PC-9 (cell line): ENCODE results near the gene PAF1. TPM values are rescaled to one million over a fixed set of nuclear protein-coding genes. Genes with fewer than 3 reads are reported as not detected.
A peak's percentile ranks its signal among the peaks of the same experiment; 100 is the strongest.

Experiments
- Bru-seq: library from RNA; stranded (reverse); fragments of 400-500 nt; gene quantifications from one replicate; lab custom pipeline; 2021; lab: Mats Ljungman, UMichigan
- BruChase-seq, 2 experiments: library from RNA; stranded (reverse); fragments of 400-500 nt; gene quantifications; one replicate each; lab custom pipeline; 2021; lab: Mats Ljungman, UMichigan
- BruUV-seq: library from RNA; stranded (reverse); fragments of 400-500 nt; replicated peaks from 2 replicates; lab custom pipeline; 2021; lab: Mats Ljungman, UMichigan
- CTCF ChIA-PET: fragments of 300-600 bp; sonication (Branson Sonifier 250); formaldehyde crosslinking; loops from one replicate; lab custom pipeline; 2022; ENCODE audit warnings: antibody characterized with exemption; lab: Charles Lee
- POLR2A ChIA-PET: fragments of 300-600 bp; sonication (Branson Sonifier 250); formaldehyde crosslinking; loops from one replicate; lab custom pipeline; 2022; ENCODE audit warnings: antibody characterized with exemption; ENCODE audit not compliant: unreplicated experiment; lab: Charles Lee
- DNase-seq, 2 experiments: peaks; one replicate each; pipeline versions ENCODE4 v3.0.0 to v3.0.0-alpha.2; 2015 to 2022; ENCODE audit warnings: mixed read lengths in 1 of 2
- H2AFZ ChIP-seq: fragments of 200-600 bp; sonication (generic); 2 replicates; pipeline ENCODE4 v1.8.1; 2017; ENCODE audit warnings: antibody characterized with exemption
- H3F3A ChIP-seq: fragments of 200-600 bp; sonication (generic); 2 replicates; pipeline ENCODE4 v1.8.1; 2017; ENCODE audit warnings: antibody characterized with exemption, mild to moderate bottlenecking, low read depth; ENCODE audit not compliant: insufficient read depth
- H3K27ac ChIP-seq: fragments of 200-600 bp; sonication (generic); 2 replicates; pipeline ENCODE4 v1.6.1; 2016; ENCODE audit warnings: mixed run types
- H3K27me3 ChIP-seq: fragments of 200-600 bp; sonication (generic); 2 replicates; pipeline ENCODE4 v1.6.1; 2016; ENCODE audit warnings: low read depth, mixed run types; ENCODE audit not compliant: insufficient read depth
- H3K36me3 ChIP-seq: fragments of 200-600 bp; sonication (generic); 2 replicates; pipeline ENCODE4 v1.6.1; 2016; ENCODE audit warnings: low read depth, mixed run types
- H3K4me1 ChIP-seq: fragments of 200-600 bp; sonication (generic); replicated peaks from 2 replicates; pipeline ENCODE4 v1.6.1; 2016; ENCODE audit warnings: mixed run types; ENCODE audit not compliant: insufficient read depth
- H3K4me2 ChIP-seq: fragments of 200-600 bp; sonication (generic); 2 replicates; pipeline ENCODE4 v1.6.1; 2017; ENCODE audit warnings: mixed run types
- H3K4me3 ChIP-seq: fragments of 200-600 bp; sonication (generic); 2 replicates; pipeline ENCODE4 v1.6.1; 2016; ENCODE audit warnings: mixed run types
- H3K79me2 ChIP-seq: fragments of 200-600 bp; sonication (generic); 2 replicates; pipeline ENCODE4 v1.6.1; 2017; ENCODE audit warnings: low read depth, mixed run types
- H3K9me2 ChIP-seq: fragments of 200-600 bp; sonication (generic); 2 replicates; pipeline ENCODE4 v1.8.1; 2017; ENCODE audit warnings: mild to moderate bottlenecking; ENCODE audit not compliant: insufficient read depth
- H3K9me3 ChIP-seq: fragments of 200-600 bp; sonication (generic); 2 replicates; pipeline ENCODE4 v1.8.1; 2016; ENCODE audit warnings: low read depth; ENCODE audit not compliant: insufficient read depth
- H4K20me1 ChIP-seq: fragments of 200-600 bp; sonication (generic); 2 replicates; pipeline ENCODE4 v1.8.1; 2017; ENCODE audit not compliant: insufficient read depth
- EZH2 ChIP-seq: fragments of 200-600 bp; sonication (generic); IDR thresholded peaks from 2 replicates; pipeline ENCODE4 v1.8.0; 2017; ENCODE audit warnings: antibody characterized with exemption, low read depth
- intact Hi-C: fragments of 100-400 bp; cut with micrococcal nuclease; formaldehyde crosslinking; loops from one replicate; pipeline ENCODE4 v1.10.0; 2022; ENCODE audit not compliant: unreplicated experiment
- long read RNA-seq: library from polyadenylated mRNA; stranded (forward); transcript quantifications from one replicate; pipeline ENCODE4 v2.0.0, GENCODE V29; 2022
- total RNA-seq: library from RNA; stranded (reverse); gene quantifications from 2 replicates; pipeline ENCODE4 v1.2.3, GENCODE V29; 2021
- TF ChIP-seq, protein P1 (sequence below): fragments of 200-600 bp; sonication (generic); conservative IDR thresholded peaks from 2 replicates; pipeline ENCODE4 v1.6.1; 2017; ENCODE audit warnings: mixed run types, antibody characterized with exemption, mild to moderate bottlenecking, moderate library complexity

The PAF1 gene
- 54.3 and 61.1 TPM in 2 replicates for total RNA-seq
- Bru-seq, nascent RNA = percentile 89 among the genes with signal in this experiment
- BruChase-seq, experiment 1, labeled RNA remaining after a 2-hour chase = percentile 92 among the genes with signal in this experiment
- BruChase-seq, experiment 2, labeled RNA remaining after a 6-hour chase = percentile 96 among the genes with signal in this experiment
- long read RNA-seq, transcript PAF1-201 (14 exons, 2,066 nt) = major isoform, 114 of 148 reads
- long read RNA-seq, partial matches to known transcripts = 5 of 148 reads
- long read RNA-seq, other reads (novel, unspliced or antisense) = 29 of 148 reads

DNA sequence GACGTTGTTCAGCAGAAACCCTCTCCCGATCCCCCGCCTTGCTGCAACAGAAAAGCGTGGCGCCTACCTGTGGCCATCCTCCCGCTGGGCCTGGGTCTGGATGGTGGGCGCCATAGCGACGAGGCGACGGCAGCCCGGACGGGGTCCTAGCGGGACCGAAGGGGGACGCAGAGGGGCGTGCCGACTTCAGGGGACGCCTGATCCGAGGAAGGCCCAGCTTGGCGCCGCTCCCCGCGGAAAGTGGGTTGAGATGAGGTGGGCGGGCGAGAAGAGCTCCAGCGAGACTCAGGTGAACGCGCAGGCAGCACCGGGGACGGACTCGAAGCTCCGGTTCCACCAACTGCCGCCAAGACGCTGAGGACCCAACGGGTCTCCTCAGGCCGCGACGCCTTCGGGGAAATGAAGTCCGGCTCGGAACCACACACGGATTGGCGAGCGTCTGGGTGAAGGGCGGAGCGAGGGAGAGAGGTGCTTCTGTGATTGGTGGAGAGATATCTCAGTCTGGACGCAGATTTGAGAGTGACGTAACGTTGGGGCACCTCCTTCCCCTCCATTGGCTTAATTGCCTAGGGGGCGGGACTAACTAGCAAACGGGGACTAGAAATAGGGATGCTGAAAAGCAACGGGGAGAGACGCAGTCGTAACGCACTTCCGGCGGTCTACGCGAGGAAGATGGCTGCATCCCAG is at the start of gene PAF1, which contains the start of gene MED29:
TSS of gene PAF1 (minus strand) at position 356 of the 687 bp plus-strand sequence. CDS start at position 114, 242 bp downstream.
TSS of gene MED29 (plus strand) at position 628 of the 687 bp plus-strand sequence. CDS start at position 673, 45 bp downstream.
- peaks cover 28% of the 10 kb centered on the region for H3K79me2 ChIP-seq
- intact Hi-C loops = loop anchor here (1.0 to 5.0 kb wide), 2 partner anchors 22 to 56 kb away; partner anchors contain the start of gene SUPT5H
- CTCF ChIA-PET = interaction anchor here (0.6 to 1.0 kb wide), 2 partner anchors 37 to 45 kb away, joined by 4 to 5 read pairs; partner anchors contain the start of gene RPS16
- TF ChIP-seq EZH2 = no peak
- TF ChIP-seq, protein P1, sequence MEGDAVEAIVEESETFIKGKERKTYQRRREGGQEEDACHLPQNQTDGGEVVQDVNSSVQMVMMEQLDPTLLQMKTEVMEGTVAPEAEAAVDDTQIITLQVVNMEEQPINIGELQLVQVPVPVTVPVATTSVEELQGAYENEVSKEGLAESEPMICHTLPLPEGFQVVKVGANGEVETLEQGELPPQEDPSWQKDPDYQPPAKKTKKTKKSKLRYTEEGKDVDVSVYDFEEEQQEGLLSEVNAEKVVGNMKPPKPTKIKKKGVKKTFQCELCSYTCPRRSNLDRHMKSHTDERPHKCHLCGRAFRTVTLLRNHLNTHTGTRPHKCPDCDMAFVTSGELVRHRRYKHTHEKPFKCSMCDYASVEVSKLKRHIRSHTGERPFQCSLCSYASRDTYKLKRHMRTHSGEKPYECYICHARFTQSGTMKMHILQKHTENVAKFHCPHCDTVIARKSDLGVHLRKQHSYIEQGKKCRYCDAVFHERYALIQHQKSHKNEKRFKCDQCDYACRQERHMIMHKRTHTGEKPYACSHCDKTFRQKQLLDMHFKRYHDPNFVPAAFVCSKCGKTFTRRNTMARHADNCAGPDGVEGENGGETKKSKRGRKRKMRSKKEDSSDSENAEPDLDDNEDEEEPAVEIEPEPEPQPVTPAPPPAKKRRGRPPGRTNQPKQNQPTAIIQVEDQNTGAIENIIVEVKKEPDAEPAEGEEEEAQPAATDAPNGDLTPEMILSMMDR = no peak; the same call in 1 of the 2 replicates
- no peaks in the 10 kb centered on the region for H3K9me2 ChIP-seq
- no peaks in the 10 kb centered on the region for H4K20me1 ChIP-seq
- POLR2A ChIA-PET = interaction anchor here (0.5 to 1.8 kb wide), 8 partner anchors 12 to 988 kb away, joined by 3 to 18 read pairs (median 4); partner anchors contain the start of genes FAM98C, MAP3K10, PLEKHG2 and RPS16
- BruUV-seq = no TSS peak
- peak within 1 kb of the TSS; percentile 93 for H2AFZ ChIP-seq
- H3K9me3 ChIP-seq = no peaks in the 10 kb centered on the region
- DNase-seq = peak; percentile 96 to 98
- H3K36me3 ChIP-seq = no peaks in the 10 kb centered on the region
- peaks cover 38% of the 10 kb centered on the region for H3F3A ChIP-seq
- peak within 1 kb of the TSS; percentile 86 for H3K27ac ChIP-seq
- H3K4me1 ChIP-seq = peaks cover 14% of the 10 kb centered on the region
- H3K4me2 ChIP-seq = peak within 1 kb of the TSS; percentile 97
- H3K27me3 ChIP-seq = no peaks in the 10 kb centered on the region
- H3K4me3 ChIP-seq = peak within 1 kb of the TSS; percentile 97

DNA sequence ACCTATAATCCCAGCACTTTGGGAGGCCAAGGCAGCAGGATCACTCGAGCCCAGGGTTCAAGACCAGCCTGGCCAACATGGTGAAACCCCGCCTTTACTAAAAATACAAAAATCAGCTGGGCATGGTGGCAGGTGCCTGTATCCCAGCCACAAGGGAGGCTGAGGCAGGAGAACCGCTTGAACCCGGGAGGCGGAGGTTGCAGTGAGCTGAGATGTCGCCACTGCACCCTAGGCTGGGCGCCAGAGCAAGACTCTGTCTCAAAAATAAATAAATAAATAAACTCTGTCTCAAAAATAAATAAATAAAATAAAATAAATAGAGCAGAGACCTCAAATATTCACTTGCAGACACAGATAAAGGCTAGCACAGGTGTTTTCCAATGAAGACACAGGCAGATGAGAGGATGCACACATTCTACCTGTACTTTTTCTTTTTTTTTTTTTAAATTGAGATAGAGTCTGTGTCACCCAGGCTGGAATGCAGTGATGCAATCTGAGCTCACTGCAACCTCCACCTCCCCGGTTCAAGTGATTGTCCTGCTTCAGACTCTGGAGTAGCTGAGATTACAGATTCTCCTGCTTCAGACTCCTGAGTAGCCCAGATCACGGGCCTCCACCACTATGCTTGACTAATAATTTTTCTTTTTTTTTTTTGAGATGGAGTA is 47.5 kb upstream of the PAF1 start:
- H3K4me1 ChIP-seq = peaks cover 35% of the 10 kb centered on the region

More for the DNA sequence above, 47.5 kb upstream of the PAF1 start:
- peak; percentile 41 to 61 for DNase-seq
- peaks cover 16% of the 10 kb centered on the region for H3K36me3 ChIP-seq
- no peak overlapping the region for H2AFZ ChIP-seq
- no peaks in the 10 kb centered on the region for H3K9me2 ChIP-seq
- peaks cover 63% of the 10 kb centered on the region for H3F3A ChIP-seq
- H3K9me3 ChIP-seq = no peaks in the 10 kb centered on the region
- H3K27ac ChIP-seq = no peak overlapping the region; the same call in 1 of the 2 replicates
- H4K20me1 ChIP-seq = peaks cover 15% of the 10 kb centered on the region
- H3K27me3 ChIP-seq = no peaks in the 10 kb centered on the region
- POLR2A ChIA-PET = interaction anchor here (0.6 kb wide), 1 partner anchor 40 kb away, joined by 12 read pairs; no protein-coding TSS in a partner anchor
- intact Hi-C loops = no loop called here
- H3K4me2 ChIP-seq = peak overlapping the region; percentile 34; the same call in 1 of the 2 replicates
- BruUV-seq = no TSS peak
- CTCF ChIA-PET = interaction anchor here (0.6 to 0.9 kb wide), 2 partner anchors 94 to 103 kb away, joined by 5 read pairs; partner anchors contain the start of gene EID2B
- H3K4me3 ChIP-seq = no peak overlapping the region
- H3K79me2 ChIP-seq = peaks cover 28% of the 10 kb centered on the region
- TF ChIP-seq, protein P1 = no peak
- TF ChIP-seq EZH2 = no peak
